ENCODE measurements around the gene ANKS1B.
A peak's percentile ranks its signal among the peaks of the same experiment; 100 is the strongest.

Gene ANKS1B

GRCh38 chr12:99486277-99486676, 498.5 kb downstream of the ANKS1B start:
- Histone ChIP-seq H3K9me3 (ENCODE audit: severe bottlenecking) (no peaks in the 10 kb centered on the region), H3K36me3 (no peaks in the 10 kb centered on the region), H3K27me3 (ENCODE audit: insufficient read depth, low read depth, severe bottlenecking) (no peaks in the 10 kb centered on the region), H3K27ac (no peak overlapping the region), H3K4me3 (ENCODE audit: low read depth, low read length) (no peak overlapping the region)
- TF ChIP-seq, protein P1, sequence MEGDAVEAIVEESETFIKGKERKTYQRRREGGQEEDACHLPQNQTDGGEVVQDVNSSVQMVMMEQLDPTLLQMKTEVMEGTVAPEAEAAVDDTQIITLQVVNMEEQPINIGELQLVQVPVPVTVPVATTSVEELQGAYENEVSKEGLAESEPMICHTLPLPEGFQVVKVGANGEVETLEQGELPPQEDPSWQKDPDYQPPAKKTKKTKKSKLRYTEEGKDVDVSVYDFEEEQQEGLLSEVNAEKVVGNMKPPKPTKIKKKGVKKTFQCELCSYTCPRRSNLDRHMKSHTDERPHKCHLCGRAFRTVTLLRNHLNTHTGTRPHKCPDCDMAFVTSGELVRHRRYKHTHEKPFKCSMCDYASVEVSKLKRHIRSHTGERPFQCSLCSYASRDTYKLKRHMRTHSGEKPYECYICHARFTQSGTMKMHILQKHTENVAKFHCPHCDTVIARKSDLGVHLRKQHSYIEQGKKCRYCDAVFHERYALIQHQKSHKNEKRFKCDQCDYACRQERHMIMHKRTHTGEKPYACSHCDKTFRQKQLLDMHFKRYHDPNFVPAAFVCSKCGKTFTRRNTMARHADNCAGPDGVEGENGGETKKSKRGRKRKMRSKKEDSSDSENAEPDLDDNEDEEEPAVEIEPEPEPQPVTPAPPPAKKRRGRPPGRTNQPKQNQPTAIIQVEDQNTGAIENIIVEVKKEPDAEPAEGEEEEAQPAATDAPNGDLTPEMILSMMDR (IDR thresholded peaks at IDR 0.05; ENCODE audit: low read depth, low read length) = no peak
- no peak for DNase-seq

DNA sequence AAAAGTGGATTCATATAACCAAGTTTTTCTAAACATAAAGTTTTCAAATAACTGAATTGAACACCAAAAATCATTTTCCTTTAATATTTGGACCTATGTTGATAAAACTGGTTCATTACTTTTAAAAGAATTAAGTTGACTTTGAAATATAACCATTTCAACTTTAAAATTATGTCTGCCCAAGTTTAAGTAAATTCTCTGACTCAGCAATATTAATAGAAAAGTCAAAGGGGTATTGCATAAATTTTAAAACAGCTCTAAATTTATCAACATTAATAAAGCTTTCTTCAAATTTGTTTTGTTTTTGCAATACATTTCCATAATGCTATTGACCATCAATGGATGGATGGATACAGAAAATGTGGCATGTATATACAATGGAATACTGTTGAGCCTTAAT, 505.6 kb downstream of the ANKS1B start:
- H3K9me3 ChIP-seq (ENCODE audit: severe bottlenecking) = no peaks in the 10 kb centered on the region

DNA sequence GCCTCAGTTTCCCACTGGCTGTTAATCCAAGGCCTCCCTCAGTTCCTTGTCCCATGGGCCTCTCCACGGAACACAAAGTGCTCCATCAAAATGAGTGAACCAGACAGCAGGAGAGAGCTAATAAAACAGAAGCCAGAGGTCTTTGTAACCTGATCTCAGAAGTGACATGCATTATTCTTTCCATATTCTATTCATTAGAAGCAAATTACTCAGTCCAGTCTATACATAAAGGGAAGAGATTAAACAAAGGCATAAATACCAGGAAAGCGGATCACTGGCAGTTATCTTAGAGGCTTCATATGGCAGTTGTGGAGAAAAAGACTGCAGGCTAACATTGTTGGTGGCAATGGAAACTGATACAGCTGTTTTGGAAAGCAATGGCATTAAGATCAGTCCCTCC, 507.8 kb downstream of the ANKS1B start:
- no peak for DNase-seq
- TF ChIP-seq, protein P1 (IDR thresholded peaks at IDR 0.05; ENCODE audit: low read depth, low read length) = no peak
- peak overlapping the region; percentile 26; the same call in 1 of the 2 replicates for H3K27ac ChIP-seq
- no peak overlapping the region for H3K4me3 ChIP-seq (ENCODE audit: low read depth, low read length)
- H3K9me3 ChIP-seq (ENCODE audit: severe bottlenecking) = no peaks in the 10 kb centered on the region
- no peaks in the 10 kb centered on the region for H3K27me3 ChIP-seq (ENCODE audit: insufficient read depth, low read depth, severe bottlenecking)
- H3K36me3 ChIP-seq = no peaks in the 10 kb centered on the region

More for the DNA sequence above, 505.6 kb downstream of the ANKS1B start:
- TF ChIP-seq, protein P1 (IDR thresholded peaks at IDR 0.05; ENCODE audit: low read depth, low read length) = no peak
- Histone ChIP-seq H3K36me3 (no peaks in the 10 kb centered on the region), H3K27ac (no peak overlapping the region), H3K27me3 (ENCODE audit: insufficient read depth, low read depth, severe bottlenecking) (no peaks in the 10 kb centered on the region), H3K4me3 (ENCODE audit: low read depth, low read length) (no peak overlapping the region)
- no peak for DNase-seq

- H3K27me3 ChIP-seq (ENCODE audit: insufficient read depth, low read depth, severe bottlenecking) = no peaks in the 10 kb centered on the region
- TF ChIP-seq, protein P1 (IDR thresholded peaks at IDR 0.05; ENCODE audit: low read depth, low read length) = no peak
- no peak for DNase-seq
- H3K9me3 ChIP-seq (ENCODE audit: severe bottlenecking) = no peaks in the 10 kb centered on the region
- no peak overlapping the region for H3K27ac ChIP-seq
- no peak overlapping the region for H3K4me3 ChIP-seq (ENCODE audit: low read depth, low read length)
- H3K36me3 ChIP-seq = no peaks in the 10 kb centered on the region
Measured at GRCh38 chr12:99455350-99456035, 529.2 kb downstream of the ANKS1B start.

DNA sequence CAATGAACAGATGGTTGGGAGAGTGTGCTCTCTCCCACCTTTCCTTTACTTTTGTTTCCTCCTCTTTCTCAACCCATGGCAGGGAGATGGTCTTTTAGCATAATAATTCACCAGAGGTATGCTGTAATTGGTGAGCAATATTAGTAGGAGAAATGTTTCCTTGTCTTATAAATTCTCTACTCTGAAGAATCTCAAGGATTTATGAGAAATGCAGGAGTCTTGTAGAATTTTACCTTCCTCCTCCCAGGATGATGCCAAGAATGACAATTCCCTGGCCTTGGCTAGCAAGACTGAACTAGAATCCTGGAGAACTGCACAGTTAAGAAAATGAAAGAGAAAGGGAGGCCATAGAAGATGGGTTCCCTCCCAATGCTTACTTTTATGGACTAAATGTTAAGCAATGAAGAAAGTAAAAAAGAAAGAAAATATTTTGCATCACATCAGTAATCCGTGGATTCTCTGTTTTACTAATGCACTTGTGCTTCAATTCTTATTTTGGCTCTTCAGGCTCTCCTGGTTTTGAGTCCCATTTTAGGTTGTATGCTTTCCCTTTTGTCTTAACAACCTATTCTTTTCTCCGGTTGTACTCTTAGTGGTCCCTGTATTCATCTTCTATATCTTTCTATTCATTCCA, 530.1 kb downstream of the ANKS1B start:
- DNase-seq = no peak
- TF ChIP-seq, protein P1 (IDR thresholded peaks at IDR 0.05; ENCODE audit: low read depth, low read length) = no peak

More for the DNA sequence above, 530.1 kb downstream of the ANKS1B start:
- no peaks in the 10 kb centered on the region for H3K9me3 ChIP-seq (ENCODE audit: severe bottlenecking)
- no peaks in the 10 kb centered on the region for H3K36me3 ChIP-seq
- H3K27me3 ChIP-seq (ENCODE audit: insufficient read depth, low read depth, severe bottlenecking) = no peaks in the 10 kb centered on the region
- H3K27ac ChIP-seq = no peak overlapping the region
- no peak overlapping the region for H3K4me3 ChIP-seq (ENCODE audit: low read depth, low read length)
